ENCODE measurements around the gene MYO1F.
A peak's percentile ranks its signal among the peaks of the same experiment; 100 is the strongest.
"Not testable (repeated sequence)": the region's sequence is repeated elsewhere in the genome, so short reads cannot be mapped to it uniquely, and the experiment has no call there.

MYO1F gene

DNA sequence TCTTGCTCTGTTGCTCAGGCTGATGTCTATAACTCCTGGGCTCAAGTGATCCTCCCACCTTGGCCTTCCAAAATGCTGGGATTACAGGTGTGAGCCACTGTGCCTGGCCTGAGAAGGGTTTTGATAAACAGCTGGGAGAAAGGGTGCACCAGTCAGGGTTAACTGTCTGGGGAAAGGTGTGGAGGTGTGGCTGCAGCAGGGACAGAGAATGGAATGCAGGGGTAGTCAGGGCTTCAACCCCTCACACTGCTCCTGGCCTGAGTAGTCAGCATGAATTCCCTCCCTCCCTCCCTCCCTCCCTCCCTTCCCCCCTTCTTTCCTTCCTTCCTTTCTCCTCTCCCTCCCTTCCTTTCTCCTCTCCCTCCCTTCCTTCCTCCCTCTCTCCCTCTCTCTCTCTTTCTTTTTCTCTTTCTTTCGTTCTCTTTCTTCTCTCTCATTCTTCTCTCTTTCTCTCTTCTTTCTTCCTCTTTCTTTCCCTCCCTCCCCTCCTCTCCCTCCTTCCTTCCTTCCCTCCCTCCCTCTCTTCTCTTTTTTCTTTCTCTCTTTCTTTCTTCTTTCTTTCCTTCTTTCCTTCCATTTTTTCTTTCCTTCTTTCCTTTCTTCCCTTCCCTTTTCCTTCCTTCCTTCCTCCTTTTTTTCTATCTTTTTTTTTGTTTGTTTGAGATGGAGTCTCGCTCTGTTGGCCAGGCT lies 16.0 kb downstream of the MYO1F start:
- DNase-seq, result no peak

DNA sequence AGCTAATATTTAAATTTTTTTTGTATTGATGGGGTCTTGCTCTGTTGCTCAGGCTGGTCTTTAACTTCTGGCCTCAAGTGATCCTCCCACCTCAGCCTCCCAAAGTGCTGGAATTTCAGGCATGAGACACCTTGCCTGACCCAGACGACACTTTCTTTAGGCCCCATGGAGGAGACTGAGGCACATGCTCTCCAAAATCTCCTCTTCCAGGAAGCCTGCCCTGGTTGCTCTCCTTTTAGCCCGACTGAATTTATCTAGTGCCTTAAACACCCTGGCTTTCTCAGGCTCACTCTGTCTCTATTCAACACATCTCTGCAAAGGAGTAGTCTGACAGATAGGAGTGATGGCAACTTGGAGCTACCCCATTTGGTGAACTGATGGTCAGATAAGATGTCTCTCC lies 18.9 kb downstream of the MYO1F start:
- DNase-seq, result no peak

- no peak for DNase-seq
Observed at GRCh38 chr19:8557642-8558238, 19.5 kb downstream of the MYO1F start.

DNA sequence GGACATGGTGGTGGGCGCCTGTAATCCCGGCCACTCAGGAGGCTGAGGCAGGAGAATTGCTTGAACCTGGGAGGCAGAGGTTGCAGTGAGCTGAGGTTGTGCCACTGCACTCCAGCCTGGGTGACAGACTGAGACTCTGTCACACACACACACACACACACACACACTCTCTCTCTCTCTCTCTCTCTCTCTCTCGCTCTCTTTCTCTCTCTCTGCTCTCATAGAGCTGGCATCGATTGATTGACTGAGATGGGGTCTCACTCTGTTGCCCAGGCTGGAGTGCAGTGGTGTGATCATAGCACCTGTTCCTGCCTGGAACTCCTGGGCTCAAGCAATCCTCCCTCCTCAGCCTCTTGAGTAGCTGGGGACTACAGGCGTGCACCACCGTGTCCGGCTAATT lies 23.5 kb downstream of the MYO1F start:
- DNase-seq, result not testable (repeated sequence)

- DNase-seq, result no peak
Observed at GRCh38 chr19:8552810-8553209, 24.4 kb downstream of the MYO1F start.

DNA sequence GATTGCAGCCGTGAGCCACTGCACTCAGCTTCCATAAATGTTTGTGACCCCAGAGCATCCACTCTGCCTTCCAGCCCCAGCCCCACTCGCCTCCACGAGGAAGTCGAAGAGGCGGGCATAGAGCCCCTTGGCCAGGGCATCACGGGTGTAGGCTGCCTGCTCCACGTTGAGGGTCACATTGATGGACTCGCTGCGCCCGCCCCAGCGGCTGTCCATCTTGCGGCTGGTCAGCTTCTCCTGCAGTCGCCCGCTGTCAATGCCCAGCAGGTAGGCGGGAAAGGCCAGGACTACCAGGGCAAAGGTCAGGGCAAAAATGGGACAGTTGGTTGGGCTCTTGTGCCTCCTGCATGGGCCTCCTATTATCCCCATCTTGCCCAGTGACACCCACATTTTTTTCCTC lies 27.2 kb downstream of the MYO1F start:
- DNase-seq, result no peak

DNA sequence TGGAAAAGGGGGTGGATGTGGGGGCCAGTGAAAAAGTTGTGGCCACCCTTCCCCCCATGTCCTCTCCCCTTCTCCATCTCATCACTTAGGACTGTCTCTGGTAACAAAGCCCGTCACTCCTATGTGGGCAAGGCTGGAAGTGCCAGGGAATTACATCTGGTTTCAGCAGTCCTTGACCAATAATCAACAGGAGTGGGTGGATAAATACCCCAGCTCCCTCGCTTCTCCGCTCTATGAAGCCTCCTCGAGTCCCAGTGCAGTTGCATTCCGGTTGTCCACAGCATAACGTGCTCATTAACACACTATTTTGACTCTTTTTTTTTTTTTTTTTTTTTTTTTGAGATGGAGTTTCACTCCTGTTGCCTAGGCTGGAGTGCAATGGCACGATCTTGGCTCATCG lies 31.5 kb downstream of the MYO1F start:
- no peak for DNase-seq

DNA sequence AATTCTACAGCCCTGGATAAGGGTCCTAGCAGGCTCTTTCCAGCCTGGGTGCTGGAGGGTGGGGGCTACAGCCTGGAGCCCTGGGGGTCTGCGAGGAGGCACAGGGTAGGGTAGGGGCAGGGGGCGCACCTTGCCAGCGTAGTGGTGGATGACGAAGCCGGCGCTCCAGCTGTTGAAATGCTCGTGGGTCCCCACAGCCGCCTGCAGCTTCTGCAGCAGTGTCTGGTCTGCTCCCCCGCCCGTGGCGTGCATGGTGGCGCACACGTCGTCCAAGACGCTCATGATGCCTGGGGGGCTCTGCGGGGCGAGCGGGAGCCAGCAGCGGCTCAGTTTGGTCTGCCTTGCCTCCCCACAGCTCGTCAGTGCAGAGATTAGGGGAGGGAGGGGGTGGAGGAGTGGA lies 33.1 kb downstream of the MYO1F start:
- DNase-seq, result no peak

GRCh38 chr19:8539621-8540149 lies 37.6 kb downstream of the MYO1F start:
- no peak for DNase-seq

DNA sequence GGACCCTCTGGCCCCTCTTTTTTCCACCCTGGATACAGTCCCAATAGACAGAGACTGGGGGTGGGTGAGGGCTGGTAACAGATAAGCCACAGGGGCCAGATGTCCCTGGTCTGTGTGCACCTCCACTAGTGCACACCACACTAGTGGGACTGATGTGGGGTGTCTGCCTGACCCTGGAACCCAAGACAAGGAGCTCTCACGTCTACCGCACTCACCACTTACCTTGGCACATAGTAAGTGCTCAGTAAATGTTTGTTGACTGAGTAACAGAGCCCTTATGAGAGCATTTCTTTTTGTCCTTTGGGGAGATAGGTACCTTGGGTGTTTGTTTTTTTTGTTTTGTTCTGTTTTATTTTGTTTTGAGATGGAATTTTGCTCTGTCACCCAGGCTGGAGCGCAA lies 40.1 kb downstream of the MYO1F start:
- DNase-seq, result no peak

DNA sequence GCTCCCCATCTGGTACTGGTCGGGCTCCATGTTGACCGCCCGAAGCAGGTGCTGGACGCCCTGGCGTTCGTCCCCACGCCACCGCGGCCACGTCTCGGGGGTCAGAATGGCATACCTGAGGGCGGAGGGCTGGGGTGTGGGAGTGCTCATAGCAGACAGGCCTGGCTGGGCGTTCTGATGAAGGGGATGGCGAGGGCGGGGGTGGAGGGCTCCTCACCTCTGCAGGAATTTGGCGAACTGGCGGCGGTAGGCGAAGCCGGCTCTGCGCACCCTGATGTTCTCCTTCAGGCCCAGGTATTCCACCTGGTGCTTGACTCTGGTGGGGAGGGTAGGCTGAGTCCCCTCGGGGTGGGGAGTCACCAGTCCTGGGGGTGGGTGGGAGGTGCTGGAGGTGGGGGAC lies 41.0 kb downstream of the MYO1F start:
- no peak for DNase-seq

GRCh38 chr19:8532225-8532624 lies 45.0 kb downstream of the MYO1F start:
- no peak for DNase-seq

DNA sequence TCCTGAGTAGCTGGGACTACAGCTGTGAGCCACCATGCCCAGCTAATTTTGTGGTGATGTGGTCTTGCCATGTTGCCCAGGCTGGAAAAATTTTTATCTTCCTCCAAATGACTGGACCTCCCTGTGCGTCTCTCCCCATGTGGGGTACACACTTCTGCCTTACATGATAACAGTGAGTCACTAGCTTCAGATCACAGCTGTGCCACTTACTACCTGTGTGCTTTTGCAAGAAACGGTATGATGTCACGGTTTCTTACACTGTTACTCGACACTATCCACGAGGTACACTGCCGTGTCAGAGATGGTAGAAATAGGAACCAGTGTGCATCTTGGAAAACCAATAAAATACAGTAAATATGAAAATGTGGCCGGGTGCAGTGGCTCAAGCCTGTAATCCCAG lies 45.8 kb downstream of the MYO1F start:
- no peak for DNase-seq

GRCh38 chr19:8530061-8530679 lies 47.1 kb downstream of the MYO1F start:
- DNase-seq, result no peak

DNA sequence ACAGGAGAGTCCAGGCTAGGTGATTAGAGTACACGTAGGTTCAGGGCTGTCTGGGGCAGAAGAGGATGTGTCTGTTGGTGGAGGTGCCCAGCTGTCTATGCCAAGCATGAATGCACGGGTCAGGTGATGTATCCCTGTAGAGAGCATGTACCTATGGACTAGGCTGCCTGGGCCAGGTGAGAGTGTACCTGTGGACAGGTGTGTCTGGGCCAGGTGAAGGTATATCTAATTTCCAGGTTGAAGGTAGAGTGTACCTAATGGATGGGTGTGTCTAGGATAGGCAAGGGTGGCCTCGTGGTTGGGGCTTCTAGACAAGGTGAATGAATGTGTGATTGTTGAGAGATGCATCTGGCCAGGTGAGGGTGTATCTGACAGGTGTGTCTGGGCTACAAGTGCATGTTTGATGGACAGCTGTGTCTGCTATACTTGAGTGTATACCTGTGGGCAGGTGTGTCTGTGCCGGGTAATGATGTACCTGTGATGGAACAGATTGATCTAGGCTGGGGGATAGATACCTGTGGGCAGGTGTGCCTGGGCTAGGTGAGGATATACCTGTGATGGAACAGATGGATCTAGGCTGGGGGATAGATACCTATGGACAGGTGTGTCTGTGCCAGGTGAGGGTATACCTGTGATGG lies 47.8 kb downstream of the MYO1F start:
- DNase-seq, result no peak

- no peak for DNase-seq
Observed at GRCh38 chr19:8528500-8528899, 48.7 kb downstream of the MYO1F start.

GRCh38 chr19:8526345-8527091 lies 50.7 kb downstream of the MYO1F start:
- DNase-seq, result no peak

DNA sequence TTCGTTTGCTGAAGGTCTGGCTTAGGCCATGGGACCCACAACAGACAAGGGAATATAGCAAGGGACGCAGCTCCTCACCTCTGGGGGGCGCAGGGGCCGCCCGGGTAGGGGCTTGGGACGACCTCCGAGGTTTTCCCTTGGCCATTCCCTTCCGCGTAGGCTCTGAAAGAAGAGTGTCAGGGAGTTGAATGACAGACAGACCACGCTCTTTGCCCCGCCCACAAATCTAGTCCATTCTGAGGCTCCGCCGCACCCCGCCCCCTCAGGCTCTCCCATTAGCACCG lies 51.9 kb downstream of the MYO1F start:
- no peak for DNase-seq

DNA sequence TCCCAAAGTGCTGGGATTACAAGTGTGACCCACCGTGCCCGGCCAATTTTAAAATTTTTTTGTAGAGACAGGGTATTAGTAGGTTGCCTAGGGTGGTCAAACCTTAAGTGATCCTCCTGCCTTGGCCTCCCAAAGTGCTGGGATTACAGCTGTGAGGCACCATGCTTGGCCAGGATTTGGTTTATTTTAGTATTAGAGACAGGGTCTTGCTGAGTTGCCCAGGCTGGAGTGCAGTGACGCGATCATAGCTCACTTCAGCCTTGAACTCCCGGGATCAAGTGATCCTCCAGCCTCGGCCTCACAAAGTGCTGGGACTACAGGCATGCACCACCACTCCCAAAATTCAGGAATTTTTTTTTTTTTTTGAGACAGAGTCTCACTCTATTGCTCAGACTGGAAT lies 57.9 kb downstream of the MYO1F start:
- DNase-seq, result no peak

GRCh38 chr19:8518536-8518935 lies 58.7 kb downstream of the MYO1F start:
- no peak for DNase-seq

DNA sequence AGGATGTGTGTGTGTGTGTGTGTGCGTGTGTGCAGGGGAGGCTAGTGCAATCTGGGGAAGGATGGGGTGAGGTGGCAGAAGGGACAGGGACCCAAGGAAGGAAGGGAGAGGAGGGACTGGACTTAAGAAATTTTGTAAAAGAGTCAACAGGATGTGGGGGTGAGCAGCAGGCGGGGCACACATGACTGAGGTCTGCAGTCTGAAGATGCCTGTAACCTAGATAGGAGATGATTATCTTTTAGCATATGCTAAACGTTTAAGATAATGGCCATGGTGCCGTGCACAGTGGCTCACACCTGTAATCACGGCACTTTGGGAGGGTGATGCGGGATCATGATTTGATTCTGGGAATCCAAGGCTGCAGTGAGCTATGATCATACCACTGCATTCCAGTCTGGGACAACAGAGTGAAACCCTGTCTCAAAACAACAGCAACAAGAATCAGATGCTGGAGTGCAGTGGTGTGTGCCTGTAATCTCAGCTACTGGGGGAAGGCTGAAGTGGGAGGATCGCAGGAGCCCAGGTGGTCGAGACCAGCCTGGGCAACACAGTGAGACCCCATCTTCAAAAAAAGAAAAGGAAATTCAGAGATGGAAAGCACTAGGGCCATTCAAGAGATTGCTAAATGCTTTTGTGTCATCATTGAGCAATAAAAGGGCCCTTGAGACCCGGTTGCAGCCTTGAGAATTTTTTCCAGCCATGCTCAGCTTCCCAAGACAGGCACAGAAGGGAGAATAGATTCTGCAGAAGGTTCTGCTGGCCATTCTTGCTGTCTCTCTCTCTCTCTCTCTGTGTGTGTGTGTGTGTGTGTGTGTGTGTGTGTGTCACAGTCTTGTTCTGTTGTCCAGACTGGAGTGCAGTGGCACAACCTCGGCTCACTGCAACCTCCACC lies 59.4 kb downstream of the MYO1F start:
- peak; percentile 43 for DNase-seq

- DNase-seq, result peak; percentile 23
Observed at GRCh38 chr19:8515317-8515716, 61.9 kb downstream of the MYO1F start.

Data from NK-92 treated with Interleukin-12 subunit alpha and Interleukin-12 subunit beta, amount 100 ng/mL, for 24 hours (cell line).